Smooth muscle cell (in vitro differentiated cells): Measurements from ENCODE around the gene ZNF142. TPM values are rescaled to one million over a fixed set of nuclear protein-coding genes. Genes with fewer than 3 reads are reported as not detected.
A peak's percentile ranks its signal among the peaks of the same experiment; 100 is the strongest.

Source experiments
- DNase-seq: peaks from one replicate; lab custom pipeline; 2025; ENCODE audit not compliant: unreplicated experiment; lab: John Stamatoyannopoulos, UW
- H2AFZ ChIP-seq: fragments of 200-600 bp; sonication (generic); 2 replicates; pipeline ENCODE4 v1.6.0; 2016; ENCODE audit warnings: antibody characterized with exemption, low read depth, mild to moderate bottlenecking
- H3F3A ChIP-seq: fragments of 200-600 bp; sonication (generic); 2 replicates; pipeline ENCODE4 v1.6.0; 2017; ENCODE audit warnings: antibody characterized with exemption, low read depth
- H3K27ac ChIP-seq: fragments of 200-600 bp; sonication (generic); 2 replicates; pipeline ENCODE4 v1.5.1; 2016; ENCODE audit warnings: low read depth, mild to moderate bottlenecking
- H3K27me3 ChIP-seq: fragments of 200-600 bp; sonication (generic); 2 replicates; pipeline ENCODE4 v1.6.1; 2016; ENCODE audit warnings: low read depth, mild to moderate bottlenecking
- H3K36me3 ChIP-seq: fragments of 200-600 bp; sonication (generic); 2 replicates; pipeline ENCODE4 v1.5.1; 2016; ENCODE audit warnings: low read depth
- H3K4me1 ChIP-seq: fragments of 200-600 bp; sonication (generic); 2 replicates; pipeline ENCODE4 v1.5.1; 2016; ENCODE audit warnings: low read depth
- H3K4me2 ChIP-seq: fragments of 200-600 bp; sonication (generic); 2 replicates; pipeline ENCODE4 v1.6.0; 2016; ENCODE audit warnings: mild to moderate bottlenecking
- H3K4me3 ChIP-seq: fragments of 200-600 bp; sonication (generic); 2 replicates; pipeline ENCODE4 v1.5.1; 2016; ENCODE audit warnings: mild to moderate bottlenecking
- H3K79me2 ChIP-seq: fragments of 200-600 bp; sonication (generic); 2 replicates; pipeline ENCODE4 v1.6.0; 2016; ENCODE audit warnings: low read depth, mild to moderate bottlenecking
- H3K9ac ChIP-seq: fragments of 200-600 bp; sonication (generic); 2 replicates; pipeline ENCODE4 v1.6.0; 2016; ENCODE audit warnings: low read depth
- H3K9me3 ChIP-seq: fragments of 200-600 bp; sonication (generic); replicated peaks from 2 replicates; pipeline ENCODE4 v1.5.1; 2016; ENCODE audit warnings: low read depth
- H4K20me1 ChIP-seq: fragments of 200-600 bp; sonication (generic); 2 replicates; pipeline ENCODE4 v1.6.0; 2016; ENCODE audit warnings: low read depth
- WGBS: methylation state at CpG from one replicate; pipeline ENCODE4 v1.1.7; 2016; ENCODE audit warnings: low lambda C conversion rate; 5-methylcytosine and 5-hydroxymethylcytosine counted together
- polyA plus RNA-seq: library from polyadenylated mRNA; unstranded; fragments of >200 nt; fragmentation: Nextera tagmentation; extraction: Ambion mirVana; gene quantifications from 2 replicates; pipeline ENCODE4 v1.2.1, GENCODE V29; 2016
- total RNA-seq: library from RNA; depleted of rRNA; stranded (reverse); fragments of >200 nt; gene quantifications from 2 replicates; pipeline ENCODE4 v1.2.3, GENCODE V29; 2014
- TF ChIP-seq, protein P1 (sequence below): fragments of 200-600 bp; sonication (generic); IDR thresholded peaks from 2 replicates; pipeline ENCODE4 v1.5.1; 2017; ENCODE audit warnings: borderline replicate concordance, mild to moderate bottlenecking, antibody characterized with exemption; ENCODE audit not compliant: insufficient read depth, poor library complexity, severe bottlenecking

The ZNF142 gene
- total and polyA plus RNA-seq, 2 experiments from 2014 or later, result 5.8 to 7.3 TPM

DNA sequence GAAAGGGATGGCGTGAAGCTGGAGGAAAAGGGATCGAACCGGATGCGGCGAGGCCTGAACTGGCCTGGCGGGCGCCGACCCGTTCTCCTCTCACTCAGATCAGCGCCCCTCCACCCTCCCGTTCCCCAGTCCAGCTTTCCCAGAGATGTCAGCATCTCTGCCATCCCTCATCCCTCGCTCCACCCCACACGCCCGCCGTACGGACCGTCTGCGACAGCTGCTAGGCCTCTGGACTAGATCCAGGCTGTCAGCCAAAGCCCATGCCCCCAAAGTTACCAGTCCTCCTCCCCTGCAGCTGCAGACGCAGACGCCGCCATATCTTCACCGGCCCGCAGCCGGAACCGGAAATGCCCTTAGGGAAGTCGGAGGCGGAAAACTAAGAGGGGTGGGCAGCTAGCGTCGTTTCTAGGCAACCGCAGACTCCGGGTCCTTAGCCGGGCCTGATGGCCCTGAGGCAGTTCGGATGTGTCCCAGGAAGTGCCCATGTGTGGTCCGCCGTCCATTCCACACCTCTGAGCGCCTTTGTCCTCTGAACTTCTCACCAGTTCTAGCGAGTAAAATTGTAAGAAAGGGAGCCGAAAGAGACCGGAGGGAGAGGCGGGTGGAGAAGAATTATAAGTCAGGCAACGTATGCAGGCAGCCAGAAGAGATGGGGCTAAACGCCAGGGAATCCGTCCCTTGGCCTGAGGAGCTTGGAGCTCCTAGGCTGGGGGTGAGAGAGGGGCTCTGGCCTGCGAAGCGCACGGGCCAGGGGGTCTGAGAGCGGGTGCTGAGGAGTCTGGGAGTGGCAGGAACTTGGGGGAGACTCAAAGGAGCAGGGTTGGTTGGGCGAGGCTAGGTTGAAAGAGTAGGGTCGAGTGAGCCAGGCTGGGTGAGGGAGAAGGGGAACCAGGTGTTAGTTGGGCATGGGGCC lies 12.5 kb upstream of the ZNF142 start, which contains the start of the genes RNF25 and STK36:
RNF25 (minus strand) TSS at position 349 of the 913 bp plus-strand sequence; CDS start at position 317, 32 bp downstream.
STK36 (plus strand) TSS at position 433 of the 913 bp plus-strand sequence. CDS start 744 bp downstream, outside the sequence.
- peak within 1 kb of the TSS; percentile 84 for H3K9ac ChIP-seq
- no peaks in the 10 kb centered on the region for H3F3A ChIP-seq
- no peaks in the 10 kb centered on the region for H3K36me3 ChIP-seq
- H4K20me1 ChIP-seq, result no peaks in the 10 kb centered on the region
- peak within 1 kb of the TSS; percentile 85 for H3K27ac ChIP-seq
- H2AFZ ChIP-seq, result peak within 1 kb of the TSS; percentile 84
- WGBS, result 2% methylated on average over 39 of the region's 49 CpGs
- peak within 1 kb of the TSS; percentile 97 for H3K4me3 ChIP-seq
- peak; percentile 47 for DNase-seq
- H3K9me3 ChIP-seq, result no peaks in the 10 kb centered on the region
- no peaks in the 10 kb centered on the region for H3K27me3 ChIP-seq
- peak within 1 kb of the TSS; percentile 84 for H3K4me2 ChIP-seq
- TF ChIP-seq, protein P1, sequence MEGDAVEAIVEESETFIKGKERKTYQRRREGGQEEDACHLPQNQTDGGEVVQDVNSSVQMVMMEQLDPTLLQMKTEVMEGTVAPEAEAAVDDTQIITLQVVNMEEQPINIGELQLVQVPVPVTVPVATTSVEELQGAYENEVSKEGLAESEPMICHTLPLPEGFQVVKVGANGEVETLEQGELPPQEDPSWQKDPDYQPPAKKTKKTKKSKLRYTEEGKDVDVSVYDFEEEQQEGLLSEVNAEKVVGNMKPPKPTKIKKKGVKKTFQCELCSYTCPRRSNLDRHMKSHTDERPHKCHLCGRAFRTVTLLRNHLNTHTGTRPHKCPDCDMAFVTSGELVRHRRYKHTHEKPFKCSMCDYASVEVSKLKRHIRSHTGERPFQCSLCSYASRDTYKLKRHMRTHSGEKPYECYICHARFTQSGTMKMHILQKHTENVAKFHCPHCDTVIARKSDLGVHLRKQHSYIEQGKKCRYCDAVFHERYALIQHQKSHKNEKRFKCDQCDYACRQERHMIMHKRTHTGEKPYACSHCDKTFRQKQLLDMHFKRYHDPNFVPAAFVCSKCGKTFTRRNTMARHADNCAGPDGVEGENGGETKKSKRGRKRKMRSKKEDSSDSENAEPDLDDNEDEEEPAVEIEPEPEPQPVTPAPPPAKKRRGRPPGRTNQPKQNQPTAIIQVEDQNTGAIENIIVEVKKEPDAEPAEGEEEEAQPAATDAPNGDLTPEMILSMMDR, result no peak
- peaks cover 17% of the 10 kb centered on the region for H3K79me2 ChIP-seq
- peaks cover 4% of the 10 kb centered on the region for H3K4me1 ChIP-seq

DNA sequence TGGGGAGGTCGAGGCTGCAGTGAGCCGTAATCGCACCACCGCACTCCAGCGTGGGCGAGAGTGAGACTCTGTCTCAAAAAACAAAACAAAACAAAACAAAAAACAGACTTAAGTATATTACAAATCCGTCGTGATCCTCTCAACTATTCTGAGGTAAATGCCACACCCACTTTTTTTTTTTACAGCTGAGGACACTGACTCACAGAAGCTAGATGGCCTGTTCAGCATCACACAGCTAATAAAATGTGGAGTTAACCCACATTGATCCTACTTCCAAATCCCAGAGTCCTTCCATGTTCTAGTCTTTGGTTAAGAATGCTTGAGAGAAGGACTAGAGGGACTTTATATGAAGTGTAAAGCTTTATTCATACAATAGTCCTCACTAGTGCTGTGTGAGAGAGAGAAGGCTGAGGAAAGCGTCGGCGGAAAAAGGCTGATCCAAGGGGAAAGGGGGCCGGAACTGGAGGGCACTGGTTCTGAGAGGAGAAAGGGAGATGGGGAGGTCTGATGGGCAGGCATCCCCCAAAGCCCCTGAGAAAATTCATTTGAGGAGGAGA lies 11.8 kb upstream of the ZNF142 start:
- TF ChIP-seq, protein P1, result no peak
- H3K79me2 ChIP-seq, result peaks cover 17% of the 10 kb centered on the region
- no peaks in the 10 kb centered on the region for H3K27me3 ChIP-seq
- H3K27ac ChIP-seq, result peak overlapping the region; percentile 85
- no peaks in the 10 kb centered on the region for H3F3A ChIP-seq
- no peaks in the 10 kb centered on the region for H3K9me3 ChIP-seq
- peak overlapping the region; percentile 97 for H3K4me3 ChIP-seq
- WGBS, result 42% methylated on average over 12 of the region's 12 CpGs
- H3K4me2 ChIP-seq, result peak overlapping the region; percentile 84
- H3K36me3 ChIP-seq, result peaks cover 5% of the 10 kb centered on the region
- H3K4me1 ChIP-seq, result peaks cover 4% of the 10 kb centered on the region
- peak overlapping the region; percentile 84 for H3K9ac ChIP-seq
- H4K20me1 ChIP-seq, result no peaks in the 10 kb centered on the region
- H2AFZ ChIP-seq, result peak overlapping the region; percentile 84
- no peak for DNase-seq

DNA sequence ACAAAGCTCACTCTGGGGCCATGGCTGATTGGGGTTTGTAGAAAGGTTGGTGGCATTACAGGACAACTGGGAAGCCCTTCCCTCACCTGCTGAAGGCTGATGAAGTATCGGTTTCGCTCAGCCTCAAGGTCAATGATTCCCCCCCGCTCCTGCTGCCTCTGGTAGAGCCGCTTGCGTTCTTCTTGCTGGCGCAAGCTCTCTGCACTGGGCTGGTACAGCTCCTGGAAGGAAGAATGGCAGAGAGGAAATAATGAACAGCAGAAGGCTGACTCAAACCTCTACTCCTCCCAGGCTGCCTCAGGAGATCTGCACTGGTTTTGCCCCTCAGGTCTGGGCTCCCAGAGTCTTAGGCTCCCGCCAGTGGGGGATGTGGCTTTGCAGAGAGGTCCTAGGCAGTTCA lies 5.2 kb upstream of the ZNF142 start:
- Histone ChIP-seq H3K4me3 (no peak overlapping the region), H3K36me3 (peaks cover 5% of the 10 kb centered on the region), H3K9ac (no peak overlapping the region), H3K9me3 (no peaks in the 10 kb centered on the region), H3K4me2 (no peak overlapping the region), H3K4me1 (peaks cover 6% of the 10 kb centered on the region), H4K20me1 (no peaks in the 10 kb centered on the region), H3K79me2 (peaks cover 6% of the 10 kb centered on the region), H3K27ac (no peak overlapping the region), H2AFZ (no peak overlapping the region), H3F3A (peaks cover 3% of the 10 kb centered on the region), H3K27me3 (no peaks in the 10 kb centered on the region)
- DNase-seq, result no peak
- TF ChIP-seq, protein P1, result no peak
- WGBS, result over 99% methylated on average over 7 of the region's 7 CpGs
